AG08396 (cell line): ENCODE measurements around the gene GYS2.

Experiments
- DNase-seq: peaks from one replicate; pipeline ENCODE4 v3.0.0; 2012; ENCODE audit warnings: low spot score, mixed read lengths

GYS2 gene

DNA sequence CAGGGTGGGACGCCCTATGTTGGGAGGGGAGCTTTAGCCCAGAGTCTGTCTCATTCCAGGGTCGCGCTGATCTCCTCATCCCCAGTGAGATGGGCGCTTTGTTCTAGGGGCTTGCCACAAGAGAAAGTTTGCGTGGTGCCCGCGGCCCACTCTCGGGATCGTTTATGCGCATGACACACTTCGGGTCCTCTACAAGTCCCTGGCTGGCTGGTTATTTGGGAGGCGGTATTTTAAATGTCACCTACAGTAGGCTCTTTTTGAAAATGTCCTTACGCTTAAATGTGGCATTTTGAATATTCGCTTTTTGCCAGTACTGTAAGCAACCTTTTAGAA is 102.5 kb downstream of the GYS2 start:
- peak; percentile 11 for DNase-seq

DNA sequence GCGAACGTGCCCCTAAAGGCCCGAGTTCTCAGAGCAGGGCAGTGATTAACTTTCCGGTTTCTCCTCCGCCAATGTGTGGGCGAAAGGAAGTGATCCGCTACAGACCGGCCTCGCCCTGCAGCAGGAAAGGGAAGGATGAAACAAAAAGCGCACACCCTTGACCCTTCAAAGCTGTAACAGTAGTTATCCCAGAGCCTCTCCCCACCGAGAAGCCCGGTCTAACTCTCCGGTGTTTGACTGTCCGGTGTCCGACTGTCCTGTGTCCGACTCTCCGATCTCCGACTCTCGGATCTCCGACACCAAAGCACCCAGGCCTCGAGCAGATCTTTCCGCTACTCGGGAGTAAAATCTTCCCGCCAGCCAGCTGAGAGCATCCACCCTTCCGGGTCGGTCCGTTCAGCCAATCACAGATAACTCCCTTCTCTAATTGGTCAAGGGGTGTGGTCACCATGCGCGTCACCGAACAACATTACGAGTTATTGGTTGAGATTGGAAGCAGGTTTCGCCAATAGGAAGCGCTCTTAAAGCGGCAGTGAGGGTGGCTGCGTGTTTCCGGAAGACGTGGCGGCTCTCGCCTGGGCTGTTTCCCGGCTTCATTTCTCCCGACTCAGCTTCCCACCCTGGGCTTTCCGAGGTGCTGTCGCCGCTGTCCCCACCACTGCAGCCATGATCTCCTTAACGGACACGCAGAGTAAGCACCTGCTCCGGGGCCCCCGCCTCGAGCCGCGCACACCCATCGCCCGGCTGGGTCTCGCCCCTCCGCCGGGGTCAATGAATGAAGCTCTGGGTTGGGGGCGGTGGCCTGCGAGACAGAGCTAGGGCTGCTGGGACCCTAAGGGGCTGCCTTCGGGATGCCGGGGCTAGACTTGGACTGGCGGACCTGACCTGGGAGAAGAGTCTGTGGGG is 103.1 kb downstream of the GYS2 start, which contains the start of the genes GOLT1B and RECQL:
GOLT1B (plus strand) TSS at position 532 of the 906 bp plus-strand sequence; CDS start at position 667, 135 bp downstream.
RECQL (minus strand) TSS at position 378 of the 906 bp plus-strand sequence. CDS start 2,065 bp downstream, outside the sequence.
- peak; percentile 94 for DNase-seq

DNA sequence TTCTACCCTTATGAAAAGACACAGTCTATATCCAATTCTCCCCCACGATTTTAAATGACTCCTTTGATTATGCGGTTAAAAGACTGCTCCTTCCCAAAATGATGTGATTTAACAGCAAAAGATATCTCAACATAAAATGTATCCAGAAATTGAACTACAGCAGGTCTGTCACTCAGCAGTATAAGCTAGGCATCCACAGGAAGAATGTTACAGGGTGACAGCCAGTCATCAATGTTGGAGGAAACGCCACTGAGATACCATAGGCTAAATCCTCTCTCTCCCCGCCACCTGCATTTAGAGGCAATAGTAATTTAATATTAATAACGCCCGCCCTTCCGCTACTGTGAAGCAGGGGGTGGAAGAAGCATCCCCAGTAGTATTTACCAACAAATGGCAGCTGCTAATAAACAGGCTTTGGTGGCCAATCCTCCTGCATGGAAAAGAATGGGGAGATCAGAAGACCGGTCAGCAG is 103.8 kb downstream of the GYS2 start:
- DNase-seq, result no peak

DNA sequence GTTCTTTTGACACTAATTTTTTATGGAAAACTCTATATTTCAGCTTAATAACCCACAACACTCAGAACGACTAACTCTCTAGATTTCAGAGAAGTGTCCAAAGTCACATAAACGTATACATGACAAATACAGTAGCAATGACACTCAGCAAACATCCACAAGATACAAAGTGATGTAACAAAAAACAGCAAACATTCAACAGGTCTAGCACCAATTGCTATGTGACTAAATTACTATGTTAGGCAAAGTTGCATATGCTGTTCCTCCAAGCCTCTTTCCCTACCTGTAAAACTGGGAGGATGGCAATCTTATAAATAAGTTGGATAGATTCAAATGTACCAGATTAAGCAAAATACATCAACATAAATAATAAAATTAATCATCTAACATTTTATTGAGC is 104.9 kb downstream of the GYS2 start:
- no peak for DNase-seq
